Lower leg skin (tissue), 4 donors: ENCODE results near the gene DPYD. TPM values are rescaled to one million over a fixed set of nuclear protein-coding genes. Genes with fewer than 3 reads are reported as not detected.

Experiments
- DNase-seq, 2 donors: peaks; one replicate each; pipeline ENCODE4 v3.0.0-alpha.2; 2019; ENCODE audit warnings: low spot score in 2 of 2
- H3K4me3 ChIP-seq: fragments of 200-600 bp; sonication (generic); 2 replicates; pipeline ENCODE4 v1.5.1; 2017; ENCODE audit warnings: mild to moderate bottlenecking, low read depth; ENCODE audit not compliant: poor library complexity, severe bottlenecking
- POLR2A ChIP-seq, 2 donors: fragments of 450-650 bp; IDR thresholded peaks; one replicate each; pipeline ENCODE4 v1.6.1; 2016 to 2017; ENCODE audit warnings: antibody characterized with exemption in 2 of 2, mild to moderate bottlenecking in 1 of 2, moderate library complexity in 1 of 2
- WGBS, 2 donors: methylation state at CpG; one replicate each; pipeline ENCODE4 v1.1.5; 2018; 5-methylcytosine and 5-hydroxymethylcytosine counted together
- intact Hi-C: fragments of 100-400 bp; cut with DNase I; formaldehyde crosslinking; loops from one replicate; pipeline ENCODE4 v1.15.0; 2023; ENCODE audit warnings: low total_unique reads
- total RNA-seq, 4 donors: library from RNA; depleted of rRNA; stranded (reverse); fragments of >200 nt; gene quantifications; one replicate each; pipeline ENCODE4 v1.1.0, GENCODE V29; 2016
- TF ChIP-seq, protein P1 (sequence below), 3 donors: fragments of 450-650 bp; IDR thresholded peaks; one replicate each; pipeline ENCODE4 v1.5.1; 2016; ENCODE audit warnings: antibody characterized with exemption in 3 of 3, mild to moderate bottlenecking in 3 of 3, moderate library complexity in 2 of 3

The DPYD gene
- total RNA-seq, 4 donors from 2014 or later: 10.6 to 16.1 (median 14.6) TPM

DNA sequence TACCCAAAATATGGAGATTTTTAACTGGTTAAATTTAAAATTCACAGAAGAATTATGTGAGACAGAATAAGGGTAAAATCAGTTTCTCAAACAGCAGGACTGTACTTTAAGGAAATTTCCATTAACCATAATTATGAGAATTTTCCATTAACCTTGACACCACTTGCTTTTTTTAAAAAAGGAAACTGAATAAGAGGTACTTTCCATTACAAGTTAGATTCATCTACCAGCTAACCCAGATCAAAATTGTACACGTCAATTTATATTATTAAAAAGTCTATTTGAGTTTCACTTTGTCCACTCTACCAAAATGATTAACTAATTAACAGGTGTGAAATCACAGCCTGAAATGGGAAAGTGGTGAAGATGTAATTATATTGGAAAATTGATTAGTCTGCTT, 414.5 kb downstream of the DPYD start:
- 64 to 76% methylated on average over 1 of the region's 1 CpG for WGBS, 2 donors
- no peak for DNase-seq
- TF ChIP-seq POLR2A (IDR thresholded peaks at IDR 0.05): no peak
- TF ChIP-seq, protein P1, sequence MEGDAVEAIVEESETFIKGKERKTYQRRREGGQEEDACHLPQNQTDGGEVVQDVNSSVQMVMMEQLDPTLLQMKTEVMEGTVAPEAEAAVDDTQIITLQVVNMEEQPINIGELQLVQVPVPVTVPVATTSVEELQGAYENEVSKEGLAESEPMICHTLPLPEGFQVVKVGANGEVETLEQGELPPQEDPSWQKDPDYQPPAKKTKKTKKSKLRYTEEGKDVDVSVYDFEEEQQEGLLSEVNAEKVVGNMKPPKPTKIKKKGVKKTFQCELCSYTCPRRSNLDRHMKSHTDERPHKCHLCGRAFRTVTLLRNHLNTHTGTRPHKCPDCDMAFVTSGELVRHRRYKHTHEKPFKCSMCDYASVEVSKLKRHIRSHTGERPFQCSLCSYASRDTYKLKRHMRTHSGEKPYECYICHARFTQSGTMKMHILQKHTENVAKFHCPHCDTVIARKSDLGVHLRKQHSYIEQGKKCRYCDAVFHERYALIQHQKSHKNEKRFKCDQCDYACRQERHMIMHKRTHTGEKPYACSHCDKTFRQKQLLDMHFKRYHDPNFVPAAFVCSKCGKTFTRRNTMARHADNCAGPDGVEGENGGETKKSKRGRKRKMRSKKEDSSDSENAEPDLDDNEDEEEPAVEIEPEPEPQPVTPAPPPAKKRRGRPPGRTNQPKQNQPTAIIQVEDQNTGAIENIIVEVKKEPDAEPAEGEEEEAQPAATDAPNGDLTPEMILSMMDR (IDR thresholded peaks at IDR 0.05): no peak
- intact Hi-C loops: no loop called here
- H3K4me3 ChIP-seq: no peak overlapping the region

DNA sequence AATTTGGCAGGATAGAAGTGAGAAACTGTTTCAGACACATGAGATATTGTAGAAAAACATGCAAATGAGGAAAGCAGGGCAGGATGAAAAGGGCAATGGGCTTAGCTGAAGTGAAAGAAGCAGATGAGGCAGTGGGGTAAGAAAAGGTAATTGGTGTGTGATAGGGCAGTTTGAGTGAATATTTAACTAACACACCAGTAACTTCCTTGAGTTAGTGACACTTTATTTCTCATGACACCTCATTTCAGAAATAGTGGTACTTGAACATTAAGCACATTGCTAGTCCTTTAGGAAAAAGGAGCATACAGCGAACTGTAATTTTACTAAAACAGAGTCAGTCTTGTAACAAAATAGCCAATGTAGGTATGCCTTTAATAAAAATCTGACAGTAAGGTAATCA, 415.0 kb downstream of the DPYD start:
- no peak for DNase-seq
- intact Hi-C loops: no loop called here
- no peak for TF ChIP-seq POLR2A (IDR thresholded peaks at IDR 0.05)
- TF ChIP-seq, protein P1 (IDR thresholded peaks at IDR 0.05): no peak
- WGBS, 2 donors: 98 to 100% methylated on average over 1 of the region's 1 CpG
- H3K4me3 ChIP-seq: no peak overlapping the region

DNA sequence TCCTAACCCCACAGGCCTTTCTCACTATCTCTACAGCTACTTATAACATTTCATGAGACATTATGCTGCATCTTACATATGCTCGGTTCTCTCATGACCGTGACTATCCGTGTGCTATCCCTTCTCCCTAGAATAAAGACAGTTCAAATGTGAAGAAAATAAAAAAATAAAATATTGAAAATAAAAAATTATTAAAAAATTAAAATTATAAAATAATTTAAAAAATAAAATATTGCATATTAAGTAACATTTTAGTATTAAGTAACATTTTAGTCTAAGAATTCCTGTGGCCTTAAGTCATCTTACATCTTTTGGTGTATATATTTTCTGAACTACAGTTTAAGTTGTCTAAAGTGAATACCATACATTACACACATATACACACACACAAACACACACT, 415.5 kb downstream of the DPYD start:
- 93 to 95% methylated on average over 3 of the region's 3 CpGs for WGBS, 2 donors
- TF ChIP-seq POLR2A (IDR thresholded peaks at IDR 0.05): no peak
- no peak for DNase-seq
- intact Hi-C loops: no loop called here
- H3K4me3 ChIP-seq: no peak overlapping the region

DNA sequence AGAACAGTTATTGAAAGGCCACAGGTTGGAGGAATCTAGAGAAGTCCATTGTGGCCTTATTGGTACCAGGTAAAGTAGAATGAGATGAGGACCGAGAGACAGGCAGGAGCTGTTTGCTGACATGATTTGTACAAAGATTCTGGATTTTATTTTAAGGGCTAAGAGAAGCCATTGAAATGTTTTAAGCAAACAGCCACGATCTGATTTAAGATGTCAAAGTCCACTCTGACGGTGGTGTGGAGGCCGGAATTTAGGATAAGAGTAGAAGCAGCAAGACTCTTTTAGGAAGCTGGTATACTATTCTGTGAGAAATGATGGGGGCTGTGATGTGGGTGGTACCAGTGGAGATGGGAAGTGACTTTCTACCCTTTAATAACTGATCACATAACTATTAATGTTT, 418.5 kb downstream of the DPYD start:
- TF ChIP-seq, protein P1 (IDR thresholded peaks at IDR 0.05): no peak
- no peak for TF ChIP-seq POLR2A (IDR thresholded peaks at IDR 0.05)
- intact Hi-C loops: no loop called here
- no peak overlapping the region for H3K4me3 ChIP-seq
- no peak for DNase-seq
- WGBS, 2 donors: 90 to 96% methylated on average over 4 of the region's 4 CpGs

DNA sequence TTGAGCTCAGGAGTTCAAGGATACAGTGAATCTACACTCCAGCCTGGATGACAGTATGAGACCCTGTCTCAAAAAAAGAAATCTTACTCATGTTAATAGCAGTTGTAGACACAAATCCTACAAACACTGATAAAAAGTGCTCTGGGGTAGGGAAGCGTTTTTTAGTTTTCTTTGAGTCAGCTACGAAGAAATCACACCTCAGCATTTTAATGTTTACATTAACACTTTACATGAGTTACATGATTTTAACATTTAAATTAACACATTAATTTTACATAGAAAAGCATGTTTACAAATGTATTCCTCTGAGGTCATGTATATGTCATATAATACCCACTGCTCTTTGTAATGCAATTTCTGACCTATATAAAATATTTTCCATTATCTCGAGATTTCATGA, 419.2 kb downstream of the DPYD start:
- no peak overlapping the region for H3K4me3 ChIP-seq
- intact Hi-C loops: no loop called here
- WGBS, 2 donors: 92 to 94% methylated on average over 3 of the region's 3 CpGs
- no peak for DNase-seq
- TF ChIP-seq, protein P1 (IDR thresholded peaks at IDR 0.05): no peak
- no peak for TF ChIP-seq POLR2A (IDR thresholded peaks at IDR 0.05)

DNA sequence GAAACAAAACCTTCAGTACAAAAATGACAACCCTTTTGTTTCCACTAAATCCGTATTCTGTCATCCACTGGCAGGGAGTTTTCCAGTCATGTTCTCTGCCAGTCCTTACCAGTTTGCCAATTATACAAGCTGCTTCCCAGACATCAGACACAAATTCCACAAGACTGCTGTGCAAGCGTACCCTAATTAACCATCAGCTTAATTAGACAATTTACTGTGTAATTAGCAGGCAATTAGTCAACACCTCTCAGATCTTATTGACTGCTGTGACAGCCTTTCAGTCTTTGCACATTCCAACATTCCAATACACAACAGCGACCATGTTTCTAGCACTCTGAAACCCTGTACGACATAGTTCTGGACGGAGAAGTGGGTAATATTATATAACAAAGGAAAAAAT, 420.1 kb downstream of the DPYD start:
- 62 to 68% methylated on average over 5 of the region's 5 CpGs for WGBS, 2 donors
- intact Hi-C loops: no loop called here

More for the DNA sequence above, 420.1 kb downstream of the DPYD start:
- DNase-seq: no peak
- no peak overlapping the region for H3K4me3 ChIP-seq
- TF ChIP-seq, protein P1 (IDR thresholded peaks at IDR 0.05): no peak
- no peak for TF ChIP-seq POLR2A (IDR thresholded peaks at IDR 0.05)
